Stimulated activated naive CD8-positive, alpha-beta T cell treated with anti-CD3 and anti-CD28 coated beads, Interleukin-15, Interleukin-2, amounts not matched to agents 100 ng/mL and 50 ng/mL, for 24 hours (primary cell): ENCODE measurements around the gene ID2.
A peak's percentile ranks its signal among the peaks of the same experiment; 100 is the strongest.

Experiments used
- H3K27ac Mint-ChIP-seq: one replicate; pipeline ENCODE4 v1.8.0; 2021; ENCODE audit warnings: mild to moderate bottlenecking, mixed read lengths
- H3K27me3 Mint-ChIP-seq: one replicate; pipeline ENCODE4 v1.8.0; 2021; ENCODE audit warnings: mixed read lengths
- H3K36me3 Mint-ChIP-seq: one replicate; pipeline ENCODE4 v1.8.0; 2021; ENCODE audit warnings: low read depth, mixed read lengths
- H3K4me1 Mint-ChIP-seq: one replicate; pipeline ENCODE4 v1.8.0; 2021; ENCODE audit warnings: low read depth, mixed read lengths
- H3K4me3 Mint-ChIP-seq: one replicate; pipeline ENCODE4 v1.8.0; 2021; ENCODE audit warnings: mild to moderate bottlenecking, mixed read lengths
- H3K9me3 Mint-ChIP-seq: one replicate; pipeline ENCODE4 v1.8.0; 2021; ENCODE audit warnings: mixed read lengths

ID2 gene

DNA sequence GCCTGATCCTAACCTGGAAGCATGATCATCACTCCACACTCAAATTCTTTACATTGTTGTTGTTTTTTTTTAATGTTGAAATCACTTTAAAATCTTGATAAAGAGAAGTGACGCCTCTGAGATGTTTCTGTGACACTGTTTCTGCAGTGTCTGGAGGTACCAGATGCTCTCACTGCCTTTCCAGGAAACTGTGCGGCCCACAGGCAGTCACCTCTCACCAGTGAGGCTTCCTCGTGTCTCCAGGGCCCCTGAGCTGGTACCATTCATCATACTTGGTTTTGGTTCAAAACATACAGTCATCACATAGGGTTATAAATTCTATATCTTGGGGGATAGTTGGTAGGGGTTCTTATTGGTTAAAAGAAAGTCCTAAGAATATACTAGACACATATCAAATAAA lies 10.1 kb upstream of the ID2 start:
- Mint-ChIP-seq H3K36me3 (peaks cover 13% of the 10 kb centered on the region), H3K27ac (no peak overlapping the region), H3K9me3 (peaks cover 12% of the 10 kb centered on the region), H3K4me3 (no peak overlapping the region), H3K4me1 (no peaks in the 10 kb centered on the region), H3K27me3 (peaks cover 32% of the 10 kb centered on the region)

DNA sequence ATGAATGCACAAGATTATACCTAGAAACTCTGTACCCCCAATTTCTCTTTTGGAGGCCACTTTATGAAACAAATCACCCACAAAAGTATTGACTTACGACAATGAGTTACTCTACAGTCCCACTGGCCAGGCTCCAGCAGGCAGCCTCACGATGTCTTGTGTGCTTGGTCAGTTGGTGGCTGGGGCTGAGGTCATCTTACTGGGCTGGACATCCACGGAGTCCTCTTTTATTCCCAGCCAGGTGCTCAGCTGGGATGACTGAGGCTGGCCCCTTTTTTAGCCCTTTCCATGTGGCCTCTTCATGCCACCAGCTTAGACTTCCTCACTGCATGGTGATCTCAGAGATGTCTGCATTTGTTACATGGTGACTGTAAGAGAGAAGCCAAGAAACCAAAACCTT lies 8.9 kb upstream of the ID2 start:
- H3K4me1 Mint-ChIP-seq = peaks cover 11% of the 10 kb centered on the region
- no peak overlapping the region for H3K4me3 Mint-ChIP-seq
- H3K36me3 Mint-ChIP-seq = peaks cover 13% of the 10 kb centered on the region
- H3K27ac Mint-ChIP-seq = no peak overlapping the region
- H3K27me3 Mint-ChIP-seq = peaks cover 43% of the 10 kb centered on the region
- H3K9me3 Mint-ChIP-seq = peaks cover 12% of the 10 kb centered on the region

DNA sequence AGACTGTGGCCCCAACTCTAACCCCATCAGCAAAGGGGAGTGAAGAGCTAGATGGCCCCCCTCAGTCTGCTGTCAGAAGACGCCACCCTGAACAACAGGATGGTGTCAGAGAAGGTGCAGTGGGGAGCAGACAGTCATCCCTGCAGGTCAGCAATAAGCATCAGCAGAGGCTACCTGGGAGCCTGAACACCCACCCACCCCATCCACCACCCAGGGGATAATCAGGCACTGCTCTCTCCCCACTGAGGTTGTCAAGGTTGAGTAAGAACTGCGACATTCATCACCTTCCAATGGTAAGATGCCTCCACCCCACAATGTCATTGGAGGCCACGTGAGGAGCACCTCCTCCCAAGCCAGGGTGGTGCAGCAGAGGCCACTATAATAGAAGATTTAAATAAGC lies 8.5 kb upstream of the ID2 start:
- peaks cover 45% of the 10 kb centered on the region for H3K27me3 Mint-ChIP-seq
- peaks cover 13% of the 10 kb centered on the region for H3K36me3 Mint-ChIP-seq
- H3K9me3 Mint-ChIP-seq = peaks cover 12% of the 10 kb centered on the region
- no peak overlapping the region for H3K27ac Mint-ChIP-seq
- no peak overlapping the region for H3K4me3 Mint-ChIP-seq
- peaks cover 15% of the 10 kb centered on the region for H3K4me1 Mint-ChIP-seq

DNA sequence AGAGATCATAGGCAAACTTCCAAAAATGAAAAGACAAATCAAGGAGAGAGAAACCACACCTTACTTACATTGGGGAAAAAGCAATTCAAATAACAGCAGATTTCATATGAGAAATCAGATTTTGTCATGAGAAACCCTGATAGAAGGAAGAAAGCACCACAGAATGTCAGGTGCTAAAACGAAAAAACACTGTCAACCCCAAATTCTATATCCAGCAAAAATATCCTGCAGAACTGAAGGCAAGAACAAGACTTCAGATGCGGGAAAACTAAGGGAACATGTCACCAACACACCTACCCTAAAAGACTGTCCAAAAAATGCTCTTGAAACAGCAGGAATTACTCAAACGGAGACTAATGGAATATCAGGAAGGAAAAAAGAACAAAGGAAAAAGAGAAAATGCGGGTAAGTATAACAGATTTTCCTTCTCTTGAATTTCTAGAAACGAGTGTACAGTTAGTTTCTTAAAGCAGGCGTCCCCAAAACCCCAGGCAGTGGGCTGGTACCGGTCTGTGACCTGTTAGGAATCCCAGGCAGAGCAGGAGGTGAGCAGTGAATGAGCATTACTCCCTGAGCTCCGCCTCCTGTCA lies 7.3 kb upstream of the ID2 start:
- Mint-ChIP-seq H3K36me3 (peaks cover 13% of the 10 kb centered on the region), H3K4me3 (no peak overlapping the region), H3K9me3 (peaks cover 12% of the 10 kb centered on the region), H3K4me1 (peaks cover 20% of the 10 kb centered on the region), H3K27ac (no peak overlapping the region), H3K27me3 (peaks cover 49% of the 10 kb centered on the region)

DNA sequence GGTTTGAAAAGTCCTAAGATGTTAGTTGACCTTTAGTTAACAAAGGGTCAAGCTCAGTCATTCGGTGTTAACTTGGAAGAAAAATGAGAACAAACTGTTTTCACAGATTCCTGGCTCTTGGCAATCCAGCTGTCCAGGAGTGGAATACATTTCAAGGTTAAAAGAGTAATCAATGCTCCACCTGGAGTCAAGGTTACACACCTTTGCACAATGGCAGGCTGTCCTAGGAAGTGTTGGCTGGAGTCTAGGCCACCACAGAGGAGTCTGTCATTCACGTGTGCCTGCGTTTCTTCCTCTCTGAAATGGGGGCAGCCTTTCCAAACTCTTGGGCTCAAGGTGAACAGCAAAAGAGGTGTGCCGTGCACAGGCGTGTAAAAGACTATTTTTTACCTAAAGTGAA lies 6.3 kb upstream of the ID2 start:
- Mint-ChIP-seq H3K27me3 (peaks cover 50% of the 10 kb centered on the region), H3K4me3 (no peak overlapping the region), H3K4me1 (peaks cover 30% of the 10 kb centered on the region), H3K36me3 (peaks cover 17% of the 10 kb centered on the region), H3K9me3 (peaks cover 12% of the 10 kb centered on the region), H3K27ac (no peak overlapping the region)

DNA sequence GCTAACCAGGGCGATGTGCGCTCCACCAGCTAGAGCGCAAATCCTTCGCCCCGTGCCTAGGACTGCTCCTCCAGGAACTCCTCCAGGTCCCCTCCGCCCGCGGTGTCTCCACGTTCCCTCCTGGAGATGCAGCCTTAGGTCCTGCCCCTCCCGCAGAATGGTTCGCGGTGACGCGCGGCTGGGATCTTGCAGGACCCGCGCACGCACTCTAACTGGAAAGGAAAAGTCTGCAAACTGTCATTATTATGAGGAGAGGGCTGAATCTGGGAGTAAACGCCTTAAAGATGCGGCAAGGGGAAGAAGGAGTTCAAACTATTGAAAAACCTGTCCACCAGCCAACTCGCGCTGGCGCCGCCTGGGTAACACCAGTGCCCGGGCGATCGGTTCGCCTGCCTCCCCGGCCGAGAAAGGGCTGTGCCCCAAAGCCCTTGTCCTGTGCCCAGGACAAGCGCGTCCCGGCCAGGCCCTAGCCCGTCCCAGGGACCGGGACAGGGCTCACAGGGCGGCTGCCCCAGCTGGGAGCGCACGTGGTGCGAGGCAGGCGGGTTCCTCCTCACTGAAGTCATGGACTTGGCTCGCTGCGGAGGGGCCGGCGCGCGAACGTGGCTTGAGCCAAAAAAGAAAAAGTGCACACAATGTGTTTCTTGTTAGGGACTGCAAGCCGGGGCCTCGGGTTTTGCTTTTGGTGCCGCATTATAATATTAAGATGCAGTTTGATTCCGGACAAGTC lies 5.5 kb upstream of the ID2 start:
- Mint-ChIP-seq H3K4me3 (peak overlapping the region; percentile 83), H3K27me3 (peaks cover 50% of the 10 kb centered on the region), H3K36me3 (peaks cover 17% of the 10 kb centered on the region), H3K27ac (no peak overlapping the region), H3K4me1 (peaks cover 38% of the 10 kb centered on the region), H3K9me3 (peaks cover 12% of the 10 kb centered on the region)

DNA sequence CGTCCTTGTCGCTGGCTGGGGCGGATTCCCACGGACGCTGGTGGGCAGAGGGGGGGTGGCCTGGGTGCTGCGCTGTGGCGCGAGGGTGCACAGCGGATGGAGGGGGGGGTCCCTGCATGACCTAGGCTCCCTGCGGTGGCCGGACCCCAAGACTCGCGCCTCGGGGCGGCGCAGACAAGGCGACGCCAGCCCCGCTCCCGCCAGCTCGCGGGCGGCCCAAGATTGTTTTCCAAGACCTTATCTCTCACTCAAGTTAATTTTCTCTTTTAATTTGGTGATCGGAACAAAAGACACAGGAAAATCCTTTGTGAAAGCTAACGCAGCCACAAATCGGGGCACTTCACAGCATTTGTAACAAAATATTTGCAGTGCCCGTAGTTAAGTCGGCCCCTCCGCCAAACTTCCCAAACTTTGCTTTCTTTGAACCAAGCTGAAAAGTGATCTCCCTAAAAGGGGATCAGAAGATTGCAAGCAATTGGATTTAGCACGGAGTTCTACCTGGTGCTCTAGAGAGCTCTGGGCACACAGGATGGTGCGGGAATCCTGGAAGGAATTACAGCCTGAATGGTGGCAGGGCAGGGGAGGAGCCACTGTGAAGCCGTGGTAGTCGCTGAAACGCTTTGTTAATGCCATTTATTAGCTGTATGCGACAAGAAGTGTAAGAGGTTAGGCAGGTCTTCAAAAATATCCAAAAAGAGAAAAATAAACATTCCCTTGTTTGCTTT lies 4.8 kb upstream of the ID2 start:
- H3K9me3 Mint-ChIP-seq = peaks cover 12% of the 10 kb centered on the region
- H3K4me1 Mint-ChIP-seq = peaks cover 39% of the 10 kb centered on the region
- no peak overlapping the region for H3K27ac Mint-ChIP-seq
- peak overlapping the region; percentile 83 for H3K4me3 Mint-ChIP-seq
- peaks cover 50% of the 10 kb centered on the region for H3K27me3 Mint-ChIP-seq
- H3K36me3 Mint-ChIP-seq = peaks cover 18% of the 10 kb centered on the region

DNA sequence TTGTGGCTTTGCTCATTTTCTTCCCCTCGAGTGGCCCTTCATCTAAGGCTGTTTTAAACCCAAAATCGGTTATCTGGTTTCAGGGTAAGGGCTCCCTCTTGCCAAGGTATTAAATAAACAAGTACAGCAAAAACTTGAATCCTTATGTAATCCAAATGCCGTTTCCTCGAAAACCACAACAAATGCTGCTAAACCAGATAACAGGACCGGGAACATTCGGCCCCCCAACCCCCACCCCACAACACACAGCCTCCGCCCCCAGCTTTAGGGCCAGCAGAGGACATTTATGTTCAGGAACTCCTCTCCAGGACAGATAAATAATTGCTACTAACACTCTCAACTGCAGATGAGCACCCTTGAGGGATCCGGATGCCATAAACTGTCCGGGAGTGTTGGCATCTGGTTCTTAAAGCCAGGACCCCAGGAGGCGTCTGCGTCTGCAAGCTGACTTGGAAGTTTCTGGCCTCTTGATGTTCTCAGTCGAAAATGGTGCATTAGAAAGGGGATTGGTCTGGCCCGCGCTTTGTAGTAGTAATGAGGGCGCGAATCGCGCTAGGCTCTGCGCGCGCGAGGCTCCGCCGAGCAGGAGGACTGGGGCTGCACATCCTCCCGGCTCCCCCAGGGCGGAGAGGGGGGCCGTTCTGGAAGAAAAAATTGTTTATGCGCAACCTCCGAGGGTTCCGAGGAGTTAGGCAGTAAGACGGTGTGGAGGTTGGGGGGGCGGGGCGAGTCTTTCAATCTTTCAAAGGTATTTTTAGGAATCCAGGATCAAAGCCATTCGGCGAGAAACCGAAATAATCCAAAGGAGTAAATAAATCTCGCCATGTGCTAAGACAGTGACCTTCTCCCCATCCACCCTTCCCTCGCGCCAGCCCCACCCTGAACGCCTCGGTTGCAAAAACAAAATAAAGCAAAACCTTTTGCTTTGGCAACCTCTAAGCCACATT lies 3.9 kb upstream of the ID2 start:
- peaks cover 27% of the 10 kb centered on the region for H3K36me3 Mint-ChIP-seq
- peaks cover 45% of the 10 kb centered on the region for H3K4me1 Mint-ChIP-seq
- peaks cover 50% of the 10 kb centered on the region for H3K27me3 Mint-ChIP-seq
- peak overlapping the region; percentile 83 for H3K4me3 Mint-ChIP-seq
- peaks cover 12% of the 10 kb centered on the region for H3K9me3 Mint-ChIP-seq
- H3K27ac Mint-ChIP-seq = peak overlapping the region; percentile 63

DNA sequence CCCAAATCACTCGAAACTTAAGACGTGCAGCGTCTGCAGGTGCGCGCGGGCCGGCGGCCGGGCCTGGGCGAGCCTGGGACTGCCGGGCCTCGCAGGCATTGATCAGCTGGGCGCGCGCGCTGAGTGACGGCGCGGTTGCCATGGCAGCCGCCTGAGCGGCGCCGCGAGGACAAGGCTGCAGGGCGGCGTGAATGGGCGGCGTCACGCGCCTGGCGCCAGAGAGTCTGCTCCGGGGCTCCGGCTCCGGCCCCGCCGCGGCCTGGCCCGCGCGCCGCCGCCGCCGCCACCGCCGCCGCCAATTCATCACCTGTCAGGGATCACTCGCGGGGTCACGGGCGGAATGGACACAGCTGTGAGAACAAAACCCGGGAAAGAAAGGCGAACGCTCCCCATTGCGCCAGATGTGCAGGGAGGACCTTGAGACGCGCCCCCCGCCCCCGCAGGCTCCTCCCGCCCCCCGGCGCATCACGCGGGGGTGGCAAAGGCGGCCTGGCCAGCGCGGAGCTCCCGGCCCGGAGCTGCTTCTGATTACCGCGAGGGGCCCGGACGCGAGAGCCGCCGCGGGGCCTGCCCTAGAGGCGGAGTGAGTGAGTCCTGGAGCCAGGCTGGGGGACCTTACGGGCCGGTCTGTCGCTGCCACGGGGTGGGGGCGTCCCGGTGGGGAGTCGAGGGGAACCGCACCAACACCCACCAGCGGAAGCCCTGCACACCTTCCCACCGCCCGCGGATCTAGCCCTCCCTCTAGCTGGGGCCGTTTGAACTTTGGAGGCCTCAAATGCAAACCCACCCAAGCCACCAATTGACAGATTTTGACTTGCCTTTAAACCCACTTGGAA lies 2.9 kb upstream of the ID2 start:
- Mint-ChIP-seq H3K4me1 (peaks cover 50% of the 10 kb centered on the region), H3K27ac (peak overlapping the region; percentile 87), H3K27me3 (peaks cover 41% of the 10 kb centered on the region), H3K9me3 (peaks cover 8% of the 10 kb centered on the region), H3K36me3 (peaks cover 32% of the 10 kb centered on the region), H3K4me3 (peak overlapping the region; percentile 83)

DNA sequence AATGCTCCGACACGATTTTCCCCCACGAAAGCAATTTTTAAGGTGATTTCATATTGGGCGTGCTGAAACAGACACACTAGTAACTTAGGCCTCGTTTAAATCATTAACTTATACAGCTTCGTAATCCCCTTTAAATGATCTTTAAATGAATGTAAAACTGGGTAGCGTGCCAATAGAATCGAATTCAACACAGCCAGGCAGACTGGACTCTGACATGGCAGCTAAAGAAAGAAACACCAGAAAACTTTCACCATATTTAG lies 2.4 kb upstream of the ID2 start:
- Mint-ChIP-seq H3K36me3 (peaks cover 28% of the 10 kb centered on the region), H3K27me3 (peaks cover 35% of the 10 kb centered on the region), H3K27ac (peak overlapping the region; percentile 87), H3K4me1 (peaks cover 51% of the 10 kb centered on the region), H3K9me3 (peaks cover 3% of the 10 kb centered on the region), H3K4me3 (peak overlapping the region; percentile 83)

DNA sequence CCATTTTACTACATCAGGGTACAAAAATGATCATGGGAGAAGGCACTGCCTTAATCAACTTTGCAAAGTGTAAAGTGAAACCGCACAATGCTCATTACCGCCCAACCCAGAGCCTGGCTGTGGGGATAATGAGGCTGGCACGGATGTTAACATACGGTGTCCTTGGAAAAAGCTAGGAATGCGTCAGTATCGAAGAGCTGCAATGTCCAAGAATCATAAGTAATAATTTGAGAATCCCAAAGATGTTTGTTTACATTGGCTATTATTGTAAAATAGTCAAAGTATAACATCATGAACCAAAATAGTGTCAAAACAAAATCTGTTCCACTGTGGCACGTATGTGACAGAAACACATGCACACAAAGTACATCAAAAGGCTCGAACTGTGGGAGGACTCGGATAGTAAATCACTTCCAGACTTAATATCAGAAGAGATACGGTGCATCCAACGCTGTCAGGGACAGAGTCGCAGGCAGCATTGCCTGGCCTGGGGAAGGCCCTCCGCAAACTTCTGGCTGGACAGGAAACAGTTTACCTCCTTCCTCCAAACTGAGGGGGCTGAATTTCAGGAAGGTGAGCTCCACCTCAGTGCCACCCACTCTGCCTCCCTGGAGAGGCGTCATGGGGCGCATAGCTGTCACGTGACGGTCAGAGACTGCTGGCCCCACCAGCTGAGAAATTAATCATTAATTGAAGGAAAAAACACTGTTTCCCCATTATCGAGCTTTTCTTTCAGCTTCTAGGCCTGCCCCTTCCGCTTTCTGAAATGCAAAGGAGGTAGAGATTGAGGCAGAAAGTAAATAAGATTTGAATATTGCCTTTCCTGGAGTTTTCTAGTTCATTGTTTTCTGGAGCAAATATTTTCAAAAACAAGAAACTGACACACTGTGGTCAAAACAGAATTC lies 1.8 kb upstream of the ID2 start:
- peak overlapping the region; percentile 83 for H3K4me3 Mint-ChIP-seq
- no peaks in the 10 kb centered on the region for H3K9me3 Mint-ChIP-seq
- peaks cover 55% of the 10 kb centered on the region for H3K4me1 Mint-ChIP-seq
- peak overlapping the region; percentile 87 for H3K27ac Mint-ChIP-seq
- peaks cover 31% of the 10 kb centered on the region for H3K27me3 Mint-ChIP-seq
- H3K36me3 Mint-ChIP-seq = peaks cover 28% of the 10 kb centered on the region

DNA sequence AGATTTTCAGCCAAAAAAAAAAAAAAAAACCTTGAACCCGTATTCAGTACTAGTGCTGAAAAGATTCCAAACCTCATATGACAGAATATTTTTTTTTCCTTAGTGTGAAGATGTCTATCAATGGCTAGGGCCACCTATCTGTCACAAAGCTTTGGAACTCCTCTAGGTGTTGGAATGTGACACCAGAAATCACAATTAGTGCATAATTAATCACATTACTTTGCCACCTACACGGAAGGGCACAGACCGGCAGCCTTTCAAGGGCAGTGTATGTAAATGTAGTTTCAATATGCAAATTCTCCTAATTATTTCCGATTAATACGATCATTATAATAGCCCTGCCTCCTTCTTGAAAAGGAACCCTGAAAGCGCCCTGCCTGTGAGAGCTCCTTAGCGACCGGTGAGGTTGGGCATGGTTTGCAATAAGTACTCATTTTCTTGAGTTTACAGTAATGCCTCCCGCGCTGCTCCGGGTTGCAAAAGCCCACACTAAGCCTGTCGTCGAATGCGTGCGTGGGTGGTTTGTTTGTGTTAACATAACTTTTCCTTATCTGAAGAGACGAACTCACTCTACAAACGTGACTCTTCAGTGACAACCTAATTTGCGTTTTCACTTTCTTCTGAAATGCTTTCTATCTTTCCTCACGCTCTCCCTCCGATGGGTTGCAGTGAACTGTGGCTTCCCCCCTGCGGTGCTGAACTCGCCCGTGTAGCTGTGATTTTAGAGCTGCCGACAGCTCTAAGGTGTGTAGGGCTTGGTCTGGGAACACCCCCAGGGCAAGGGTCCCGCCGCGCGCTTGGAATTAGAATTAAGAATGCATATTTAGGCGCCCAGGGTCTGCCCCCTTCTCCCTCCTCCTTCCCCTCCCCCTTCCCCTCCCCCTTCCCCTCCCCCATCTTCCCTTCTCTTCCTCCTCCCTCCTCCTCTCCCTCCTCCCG lies 765 bp upstream of the ID2 start:
- Mint-ChIP-seq H3K4me3 (peak overlapping the region; percentile 83), H3K4me1 (peaks cover 57% of the 10 kb centered on the region), H3K27me3 (peaks cover 21% of the 10 kb centered on the region), H3K36me3 (peaks cover 28% of the 10 kb centered on the region), H3K9me3 (no peaks in the 10 kb centered on the region), H3K27ac (peak overlapping the region; percentile 77)
